K562 (cell line): ENCODE data around the gene PARD3. TPM values are rescaled to one million over a fixed set of nuclear protein-coding genes. Genes with fewer than 3 reads are reported as not detected.
A peak's percentile ranks its signal among the peaks of the same experiment; 100 is the strongest.
"Not testable (repeated sequence)": the region's sequence is repeated elsewhere in the genome, so short reads cannot be mapped to it uniquely, and the experiment has no call there.

Experiments
- ATAC-seq: fragments of 200-7000 bp; cut with Tn5 transposase; 3 replicates; pipeline ENCODE4 v1.9.1; 2020; ENCODE audit warnings: moderate library complexity
- BruUV-seq: library from RNA; stranded (reverse); fragments of 400-500 nt; replicated peaks from 2 replicates; lab custom pipeline; 2021; lab: Mats Ljungman, UMichigan
- CTCF ChIA-PET: fragments of 300-600 bp; formaldehyde crosslinking; extraction: SDS; loops from one replicate; lab custom pipeline; 2021; ENCODE audit warnings: low intra/inter-chr PET ratio; lab: Yijun Ruan, JAX
- POLR2A ChIA-PET: fragments of 300-600, 350-650 bp; sonication (Branson Sonifier 250); formaldehyde crosslinking; extraction: SDS; loops from one replicate; lab custom pipeline; 2021; ENCODE audit warnings: antibody characterized with exemption, inconsistent platforms; lab: Yijun Ruan, JAX
- DNase-seq, 4 experiments: peaks; one replicate each; pipeline versions ENCODE4 v3.0.0 to v3.0.0-alpha.2; 2011 to 2018; ENCODE audit warnings: low spot score in 3 of 4, mixed read lengths in 3 of 4; ENCODE audit errors: extremely low read depth in 1 of 4
- FAIRE-seq: peaks from 2 replicates; lab custom pipeline; 2011; peaks lifted over from hg19 to GRCh38; lab: Jason Lieb, UNC
- H2AFZ ChIP-seq: 2 replicates; pipeline ENCODE4 v1.6.0; 2011; ENCODE audit warnings: low read depth, low read length, control low read depth, inconsistent platforms
- H3K27ac ChIP-seq: fragments of 200-600 bp; 3 replicates; pipeline ENCODE4 v1.8.0; 2011; ENCODE audit warnings: low read depth, mild to moderate bottlenecking, control low read depth, inconsistent platforms, low read length, moderate library complexity, mixed read lengths; ENCODE audit errors: extremely low read depth
- H3K27me3 ChIP-seq, 2 experiments: fragments of 300-600 bp in 1 of 2; 2 replicates in 1 of 2; 3 replicates in 1 of 2; pipeline versions ENCODE4 v1.6.0 to v1.8.0; 2011; ENCODE audit warnings: inconsistent platforms in 2 of 2, low read length in 2 of 2, mild to moderate bottlenecking in 1 of 2, mixed read lengths in 1 of 2, moderate library complexity in 1 of 2; ENCODE audit not compliant: control insufficient read depth in 2 of 2, insufficient read depth in 2 of 2
- H3K36me3 ChIP-seq: fragments of 300-600 bp; 3 replicates; pipeline ENCODE4 v1.8.0; 2011; ENCODE audit warnings: mild to moderate bottlenecking, low read length, inconsistent platforms; ENCODE audit not compliant: control insufficient read depth, insufficient read depth
- H3K4me1 ChIP-seq, 2 experiments: fragments of 200-600 bp in 1 of 2; replicated peaks in 1 of 2; 2 replicates in 1 of 2; 3 replicates in 1 of 2; pipeline versions ENCODE4 v1.5.1 to v1.8.0; 2011; ENCODE audit warnings: inconsistent platforms in 2 of 2, low read length in 2 of 2, mild to moderate bottlenecking in 1 of 2, mixed read lengths in 1 of 2, moderate library complexity in 1 of 2; ENCODE audit not compliant: control insufficient read depth in 2 of 2, insufficient read depth in 2 of 2
- H3K4me2 ChIP-seq: 2 replicates; pipeline ENCODE4 v1.6.1; 2011; ENCODE audit warnings: low read length, control low read depth, inconsistent platforms, mixed read lengths; ENCODE audit not compliant: insufficient read depth
- H3K4me3 ChIP-seq: fragments of 200-600 bp; sonication (generic), shearing (Covaris generic); 2 replicates; pipeline ENCODE4 v1.5.1; 2016; ENCODE audit warnings: control low read depth, inconsistent platforms
- H3K79me2 ChIP-seq: fragments of 200-600 bp; 3 replicates; pipeline ENCODE4 v1.8.0; 2011; ENCODE audit warnings: low read length, inconsistent platforms; ENCODE audit not compliant: control insufficient read depth, insufficient read depth
- H3K9ac ChIP-seq, 2 experiments: 2 replicates each; pipeline versions ENCODE4 v1.6.0 to v1.6.1; 2011; ENCODE audit warnings: low read depth in 2 of 2, low read length in 2 of 2, control low read depth in 1 of 2, inconsistent platforms in 1 of 2, mild to moderate bottlenecking in 1 of 2, mixed read lengths in 1 of 2; ENCODE audit not compliant: insufficient read depth in 1 of 2
- H3K9me1 ChIP-seq: one replicate; pipeline ENCODE4 v1.6.0; 2011; ENCODE audit warnings: inconsistent platforms, mild to moderate bottlenecking, low read length, moderate library complexity; ENCODE audit not compliant: control insufficient read depth, insufficient read depth
- H3K9me3 ChIP-seq: replicated peaks from 2 replicates; pipeline ENCODE4 v1.5.1; 2011; ENCODE audit warnings: low read depth, low read length, inconsistent platforms; ENCODE audit not compliant: control insufficient read depth, insufficient read depth
- H4K20me1 ChIP-seq: replicated peaks from 2 replicates; pipeline ENCODE4 v1.6.1; 2011; ENCODE audit warnings: low read length, inconsistent platforms, mixed read lengths; ENCODE audit not compliant: control insufficient read depth, insufficient read depth
- CTCF ChIP-seq, 3 experiments: IDR thresholded peaks in 2 of 3; conservative IDR thresholded peaks in 1 of 3; 2 replicates each; pipeline ENCODE4 v1.5.1; 2011 to 2012; ENCODE audit warnings: low read length in 3 of 3, mild to moderate bottlenecking in 3 of 3, control low read depth in 2 of 3, improper control_type of control experiment in 1 of 3, inconsistent platforms in 1 of 3, low read depth in 1 of 3, mixed read lengths in 1 of 3, moderate library complexity in 1 of 3; ENCODE audit not compliant: insufficient read depth in 2 of 3
- HDGF ChIP-seq: fragments of 450-650 bp; IDR thresholded peaks from 2 replicates; pipeline ENCODE4 v1.6.1; 2016
- JUN ChIP-seq, 2 experiments: sonication (generic) in 1 of 2; formaldehyde crosslinking in 1 of 2; IDR thresholded peaks; 2 replicates each; pipeline versions ENCODE4 v1.6.1 to v1.8.0; 2012 to 2022; ENCODE audit warnings: borderline replicate concordance in 2 of 2, mild to moderate bottlenecking in 2 of 2, improper control_type of control experiment in 1 of 2, low read depth in 1 of 2, low read length in 1 of 2, missing genetic modification reagents in 1 of 2
- KLF10 ChIP-seq: fragments of 250-450 bp; sonication (Bioruptor Pico); IDR thresholded peaks from 2 replicates; pipeline ENCODE4 v1.6.1; 2021; ENCODE audit warnings: matching md5 sums
- ZBTB11 ChIP-seq, 3 experiments: fragments of 200-800 bp in 1 of 3; fragments of 250-450 bp in 1 of 3; fragments of 450-650 bp in 1 of 3; sonication (Bioruptor Pico) in 1 of 3; sonication (Bioruptor generic) in 1 of 3; formaldehyde crosslinking in 1 of 3; IDR thresholded peaks; 2 replicates each; pipeline versions ENCODE4 v1.6.1 to v1.8.0; 2016 to 2022; ENCODE audit warnings: mild to moderate bottlenecking in 2 of 3, missing genetic modification characterization in 2 of 3, missing compliant biosample characterization in 1 of 3, moderate library complexity in 1 of 3
- ZBTB33 ChIP-seq: sonication (generic); formaldehyde crosslinking; IDR thresholded peaks from 2 replicates; pipeline ENCODE4 v1.8.1; 2023; ENCODE audit warnings: mild to moderate bottlenecking, missing genetic modification reagents
- WGBS: fragments of 100-300 bp; shearing (Covaris generic); methylation state at CpG from one replicate; pipeline ENCODE4 v1.1.6; 2016; ENCODE audit warnings: low coverage, mixed read lengths; ENCODE audit not compliant: insufficient coverage; ENCODE audit errors: missing lambda C conversion rate; 5-methylcytosine and 5-hydroxymethylcytosine counted together
- in situ Hi-C: fragments of 300-500 bp; cut with MboI; formaldehyde crosslinking; loops from 4 replicates; pipeline ENCODE4 v1.15.0; 2018; ENCODE audit warnings: inconsistent platforms, mixed read lengths
- intact Hi-C: fragments of 100-400 bp; cut with micrococcal nuclease; formaldehyde crosslinking; loops from 2 replicates; pipeline ENCODE4 v1.14.2; 2022
- polyA plus RNA-seq, 8 experiments: library from polyadenylated mRNA; depleted of rRNA in 4 of 8; stranded (reverse) in 5 of 8; unstranded in 3 of 8; fragments of >200 nt; fragmentation: Nextera tagmentation in 2 of 8; fragmentation: Illumina TruSeq in 1 of 8; extraction: Ambion mirVana in 2 of 8; extraction: Trizol in 1 of 8; gene quantifications; 2 replicates each; pipeline versions ENCODE4 v1.2.1 to v1.2.3, GENCODE V29; 2011 to 2014; ENCODE audit warnings: inconsistent platforms in 1 of 8, missing spikeins in 1 of 8
- total RNA-seq, 7 experiments: library from RNA; depleted of rRNA in 6 of 7; stranded (reverse); fragments of >200 nt in 6 of 7; fragmentation: Illumina TruSeq in 2 of 7; extraction: Trizol in 2 of 7; gene quantifications; 2 replicates each; pipeline versions ENCODE4 v1.2.1 to v1.2.3, GENCODE V29; 2011 to 2021; ENCODE audit warnings: low replicate concordance in 1 of 7

The PARD3 gene
- total and polyA plus RNA-seq, 9 of the 15 experiments (the other 6 are each of a cell fraction or from before 2014, with no cell fraction given), result 2.7 to 11.7 (median 7.7) TPM

GRCh38 chr10:34793581-34793980, 21.5 kb downstream of the PARD3 start:
- H3K27ac ChIP-seq, DNase-seq, FAIRE-seq, POLR2A ChIA-PET, H3K9me3 ChIP-seq, BruUV-seq, H3K4me3 ChIP-seq, H3K9ac ChIP-seq, H3K79me2 ChIP-seq, intact Hi-C loops, in situ Hi-C loops, H3K27me3 ChIP-seq, H4K20me1 ChIP-seq, CTCF ChIA-PET, H2AFZ ChIP-seq, H3K4me2 ChIP-seq, H3K36me3 ChIP-seq, ATAC-seq, H3K9me1 ChIP-seq: not testable (repeated sequence)
- H3K4me1 ChIP-seq, result peaks cover 0 to 14% of the 10 kb centered on the region in 2 experiments; a peak in 2 of 5 replicates
- 21% methylated on average over 3 of the region's 5 CpGs for WGBS
- 0 out of 2 replicates have a peak, but pooled peaks have one; percentile 23 for TF ChIP-seq ZBTB33 (CRISPR knock-in tag)

- FAIRE-seq, result no peak
- H3K79me2 ChIP-seq, result no peaks in the 10 kb centered on the region; the same call in 2 of the 3 replicates
- TF ChIP-seq CTCF (IDR thresholded peaks at IDR 0.05 in 2 of 3, conservative IDR thresholded peaks at IDR 0.05 in 1 of 3; ENCODE audit: insufficient read depth in 2 of 3, low read depth in 1 of 3, low read length in 3 of 3) (no peak), HDGF (no peak), ZBTB11 (CRISPR knock-in tag; IDR thresholded peaks at IDR 0.05) (no peak), JUN (IDR thresholded peaks at IDR 0.05; ENCODE audit: borderline replicate concordance, low read depth, low read length) (no peak), JUN (CRISPR knock-in tag; IDR thresholded peaks at IDR 0.05; ENCODE audit: borderline replicate concordance) (no peak), KLF10 (no peak)
Measured at GRCh38 chr10:34792881-34793280, 22.2 kb downstream of the PARD3 start.

More at GRCh38 chr10:34792881-34793280, 22.2 kb downstream of the PARD3 start:
- H3K4me3 ChIP-seq, result no peak overlapping the region
- DNase-seq (no peak), ATAC-seq (no peak)
- intact Hi-C loops, result no loop called here
- no peaks in the 10 kb centered on the region for H3K9me3 ChIP-seq
- 27% methylated on average over 7 of the region's 7 CpGs for WGBS
- ChIA-PET CTCF (no interaction called here), POLR2A (no interaction called here)
- no peaks in the 10 kb centered on the region for H3K27me3 ChIP-seq
- BruUV-seq, result no TSS peak
- no peak overlapping the region for H2AFZ ChIP-seq
- peaks cover 0 to 14% of the 10 kb centered on the region in 2 experiments; a peak in 2 of 5 replicates for H3K4me1 ChIP-seq
- H3K36me3 ChIP-seq, result no peaks in the 10 kb centered on the region
- in situ Hi-C loops, result no loop called here
- no peaks in the 10 kb centered on the region; the same call in 1 of the 2 replicates for H4K20me1 ChIP-seq
- no peak overlapping the region for H3K4me2 ChIP-seq
- peaks cover 2% of the 10 kb centered on the region for H3K9me1 ChIP-seq
- no peak overlapping the region for H3K9ac ChIP-seq
- H3K27ac ChIP-seq, result no peak overlapping the region
